ENCODE measurements around the gene HIC1. TPM values are rescaled to one million over a fixed set of nuclear protein-coding genes. Genes with fewer than 3 reads are reported as not detected.

The HIC1 gene
- total and polyA plus RNA-seq, 2 of the 4 experiments (the other 2 are of a cell fraction): 10.4 to 23.0 TPM

GRCh38 chr17:2023692-2024571, 31.0 kb upstream of the HIC1 start:
- Histone ChIP-seq H3K4me1 (ENCODE audit: control insufficient read depth, insufficient read depth, low read length) (peaks cover 1% of the 10 kb centered on the region; the same call in 1 of the 2 replicates), H3K9me1 (ENCODE audit: insufficient read depth, low read length) (no peaks in the 10 kb centered on the region), H4K5ac (ENCODE audit: low read depth, low read length) (no peak overlapping the region), H2BK120ac (ENCODE audit: low read depth, low read length) (no peak overlapping the region), H2BK5ac (ENCODE audit: low read depth, low read length, poor library complexity, severe bottlenecking) (no peak overlapping the region), H3K79me1 (ENCODE audit: low read depth in 1 of 2, low read length in 2 of 2) (no peaks in the 10 kb centered on the region), H2BK20ac (ENCODE audit: low read depth, low read length) (no peak overlapping the region), H3K27ac (ENCODE audit: insufficient read depth, low read length) (no peak overlapping the region), H3K9ac (ENCODE audit: low read depth, low read length) (no peak overlapping the region), H4K20me1 (ENCODE audit: insufficient read depth, low read length) (no peaks in the 10 kb centered on the region; the same call in 1 of the 2 replicates), H4K8ac (ENCODE audit: low read depth in 2 of 2, low read length in 2 of 2) (no peak overlapping the region), H2AK5ac (ENCODE audit: low read depth, low read length) (no peak overlapping the region), H3K14ac (replicated peaks; ENCODE audit: low read depth, low read length) (no peak overlapping the region), H4K91ac (ENCODE audit: insufficient read depth, low read depth, low read length) (no peak overlapping the region), H3K4ac (ENCODE audit: low read depth, low read length) (no peak overlapping the region), H3K23ac (ENCODE audit: low read depth, low read length) (no peak overlapping the region), H3K56ac (ENCODE audit: extremely low read depth, insufficient read depth, low read length) (no peak overlapping the region), H2AFZ (replicated peaks; ENCODE audit: low read length, poor library complexity) (peak overlapping the region; percentile 70), H3K36me3 (ENCODE audit: control insufficient read depth, insufficient read depth, low read length) (no peaks in the 10 kb centered on the region), H3K9me3 (ENCODE audit: control insufficient read depth, insufficient read depth, low read length) (no peaks in the 10 kb centered on the region), H3K4me3 (ENCODE audit: insufficient read depth, low read depth, low read length) (peak overlapping the region; percentile 26), H3K4me2 (ENCODE audit: low read depth, low read length) (peak overlapping the region; percentile 61), H3K27me3 (ENCODE audit: control insufficient read depth, insufficient read depth, low read length) (peaks cover 66% of the 10 kb centered on the region), H3K18ac (ENCODE audit: low read depth, low read length) (no peak overlapping the region), H2BK15ac (ENCODE audit: low read depth, low read length) (no peak overlapping the region), H2AK9ac (replicated peaks; ENCODE audit: low read depth, low read length, poor library complexity) (no peak overlapping the region)
- DNase-seq: peak; percentile 41
- dilution Hi-C loops (cut with HindIII; ENCODE audit: low sequenced_read_pairs, unreplicated experiment) (no loop called here), intact Hi-C loops (cut with micrococcal nuclease) (no loop called here), in situ Hi-C loops (cut with MboI; ENCODE audit: low sequenced_read_pairs) (no loop called here)
- 0 out of 2 replicates have a peak, but pooled peaks have one; percentile 6 for ATAC-seq (ENCODE audit: low read depth)
- ChIA-PET POLR2A (ENCODE audit: unreplicated experiment) (no interaction called here), CTCF (interaction anchor here (2.4 kb wide), 1 partner anchor 115 kb away, joined by 18 read pairs; no protein-coding TSS in a partner anchor)
- TF ChIP-seq RAD21 (IDR thresholded peaks at IDR 0.05; ENCODE audit: low read length): no peak
- no peak for TF ChIP-seq MXI1 (IDR thresholded peaks at IDR 0.05; ENCODE audit: borderline replicate concordance, low read depth, low read length)
- TF ChIP-seq MAZ (IDR thresholded peaks at IDR 0.05; ENCODE audit: borderline replicate concordance, low read depth, low read length): no peak; the same call in 1 of the 2 replicates
- TF ChIP-seq CEBPB (IDR thresholded peaks at IDR 0.05; ENCODE audit: low read depth, low read length): 0 out of 2 replicates have a peak, but pooled peaks have one; percentile 9
- TF ChIP-seq NFE2L2 (IDR thresholded peaks at IDR 0.05; ENCODE audit: low read depth, low read length): no peak
- peak; percentile 50; the same call in 1 of the 2 replicates for TF ChIP-seq RFX5 (IDR thresholded peaks at IDR 0.05; ENCODE audit: low read depth, low read length)
- no TSS peak for BruUV-seq (replicated peaks)
- 1% methylated on average over 63 of the region's 85 CpGs; no CpG with 5 or more reads in 1 of the 2 experiments for WGBS, 2 experiments (ENCODE audit: extremely low coverage in 2 of 2, insufficient read length in 1 of 2)
